ENCODE data around the gene FCN3. TPM values are rescaled to one million over a fixed set of nuclear protein-coding genes. Genes with fewer than 3 reads are reported as not detected.
A peak's percentile ranks its signal among the peaks of the same experiment; 100 is the strongest.

The FCN3 gene
- total and polyA plus RNA-seq, 7 donors, result 3.4 to 34.6 (median 12.9) TPM

DNA sequence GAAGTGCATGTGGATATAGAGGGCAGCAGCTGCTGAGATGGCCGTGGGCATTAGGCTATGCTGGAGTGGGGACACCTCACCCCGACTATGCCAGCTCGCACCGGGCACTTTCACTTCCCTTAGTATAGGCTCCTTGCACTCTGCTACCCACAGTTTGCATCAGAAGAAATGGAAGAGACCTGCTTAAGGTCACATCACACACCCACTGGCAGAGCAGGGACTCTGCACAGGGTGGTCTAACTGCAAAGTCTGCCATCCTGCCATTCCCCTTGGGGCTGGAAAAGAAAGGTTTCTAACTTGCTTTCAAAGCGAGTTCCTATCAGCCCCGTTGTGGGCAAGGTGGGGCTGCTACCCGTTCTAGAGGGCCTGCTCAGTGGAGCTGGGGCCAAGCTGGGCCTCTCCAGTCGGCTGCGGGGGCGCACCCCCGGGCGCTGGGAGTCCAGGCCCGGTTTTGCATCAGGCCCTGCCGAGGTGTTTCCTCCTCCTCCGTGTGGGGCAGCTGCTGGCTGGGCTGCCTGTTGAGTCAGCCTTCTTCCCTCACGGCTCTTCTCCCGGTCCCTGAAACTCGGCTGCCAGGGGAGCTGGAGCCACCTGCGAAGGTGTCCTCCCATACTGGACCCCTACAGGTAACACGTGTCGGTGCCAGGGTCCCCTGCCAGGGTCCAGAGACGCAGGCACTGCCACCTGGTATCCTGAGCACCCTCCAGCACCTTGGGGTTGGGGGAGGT, 32.9 kb downstream of the FCN3 start, which contains the start of gene SYTL1:
Gene SYTL1 (plus strand): TSS at position 498 of the 728 bp plus-strand sequence. CDS start 3,313 bp downstream, outside the sequence.
- TF ChIP-seq, protein P1, sequence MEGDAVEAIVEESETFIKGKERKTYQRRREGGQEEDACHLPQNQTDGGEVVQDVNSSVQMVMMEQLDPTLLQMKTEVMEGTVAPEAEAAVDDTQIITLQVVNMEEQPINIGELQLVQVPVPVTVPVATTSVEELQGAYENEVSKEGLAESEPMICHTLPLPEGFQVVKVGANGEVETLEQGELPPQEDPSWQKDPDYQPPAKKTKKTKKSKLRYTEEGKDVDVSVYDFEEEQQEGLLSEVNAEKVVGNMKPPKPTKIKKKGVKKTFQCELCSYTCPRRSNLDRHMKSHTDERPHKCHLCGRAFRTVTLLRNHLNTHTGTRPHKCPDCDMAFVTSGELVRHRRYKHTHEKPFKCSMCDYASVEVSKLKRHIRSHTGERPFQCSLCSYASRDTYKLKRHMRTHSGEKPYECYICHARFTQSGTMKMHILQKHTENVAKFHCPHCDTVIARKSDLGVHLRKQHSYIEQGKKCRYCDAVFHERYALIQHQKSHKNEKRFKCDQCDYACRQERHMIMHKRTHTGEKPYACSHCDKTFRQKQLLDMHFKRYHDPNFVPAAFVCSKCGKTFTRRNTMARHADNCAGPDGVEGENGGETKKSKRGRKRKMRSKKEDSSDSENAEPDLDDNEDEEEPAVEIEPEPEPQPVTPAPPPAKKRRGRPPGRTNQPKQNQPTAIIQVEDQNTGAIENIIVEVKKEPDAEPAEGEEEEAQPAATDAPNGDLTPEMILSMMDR (IDR thresholded peaks at IDR 0.05), result no peak
- intact Hi-C loops (cut with DNase I), result loop anchor here in 1 of 2 donors (10.0 kb wide), 1 partner anchor 1667 kb away; no protein-coding TSS in a partner anchor
- H3K9me3 ChIP-seq, result no peaks in the 10 kb centered on the region
- H3K4me1 ChIP-seq, result no peaks in the 10 kb centered on the region
- peaks cover 0 to 3% (median 0%) of the 10 kb centered on the region in 3 donors for H3K27me3 ChIP-seq (ENCODE audit: insufficient read depth in 3 of 3, low read length in 2 of 3)
- peaks cover 0 to 6% of the 10 kb centered on the region in 2 donors for H3K36me3 ChIP-seq (ENCODE audit: insufficient read depth in 1 of 2, low read depth in 1 of 2)
- WGBS, 3 donors, result 40 to 45% (median 41%) methylated on average over 21 to 22 of the region's 22 CpGs
- DNase-seq, result no peak
- peak within 1 kb of the TSS; percentile 4 for H3K4me3 ChIP-seq
- ATAC-seq, result peak in 2 of 4 donors; percentile 23 to 32
- no peak within 1 kb of the TSS for H3K27ac ChIP-seq

DNA sequence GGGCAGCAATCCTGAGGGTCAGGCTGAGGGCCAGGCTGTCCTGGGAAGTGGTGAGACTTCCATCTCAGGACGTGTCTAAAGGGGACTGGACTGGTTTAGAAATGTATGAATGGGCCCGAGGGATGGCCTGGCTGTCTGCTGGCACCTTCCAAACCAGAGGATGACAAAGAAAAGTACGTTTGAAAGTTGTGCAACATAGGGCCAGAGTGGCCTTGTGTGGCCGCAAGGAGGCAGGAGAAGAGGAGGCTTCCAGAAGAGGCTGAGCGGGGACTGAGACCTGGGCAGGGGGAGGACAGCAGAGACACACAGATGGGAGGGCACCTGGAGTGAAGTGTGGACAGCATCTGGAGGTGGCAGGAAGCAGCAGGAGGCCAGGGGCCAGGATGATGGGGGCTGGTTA, 35.4 kb downstream of the FCN3 start:
- H3K27ac ChIP-seq, result no peak overlapping the region
- no peak for ATAC-seq
- no peaks in the 10 kb centered on the region for H3K4me1 ChIP-seq
- intact Hi-C loops (cut with DNase I), result no loop called here
- 62 to 65% (median 63%) methylated on average over 5 of the region's 5 CpGs for WGBS, 3 donors
- no peak overlapping the region for H3K4me3 ChIP-seq
- H3K9me3 ChIP-seq, result no peaks in the 10 kb centered on the region
- no peaks in the 10 kb centered on the region for H3K27me3 ChIP-seq (ENCODE audit: insufficient read depth in 3 of 3, low read length in 2 of 3)
- DNase-seq, result no peak
- H3K36me3 ChIP-seq (ENCODE audit: insufficient read depth in 1 of 2, low read depth in 1 of 2), result peaks cover 6 to 31% of the 10 kb centered on the region in 2 donors
- TF ChIP-seq, protein P1 (IDR thresholded peaks at IDR 0.05), result no peak

DNA sequence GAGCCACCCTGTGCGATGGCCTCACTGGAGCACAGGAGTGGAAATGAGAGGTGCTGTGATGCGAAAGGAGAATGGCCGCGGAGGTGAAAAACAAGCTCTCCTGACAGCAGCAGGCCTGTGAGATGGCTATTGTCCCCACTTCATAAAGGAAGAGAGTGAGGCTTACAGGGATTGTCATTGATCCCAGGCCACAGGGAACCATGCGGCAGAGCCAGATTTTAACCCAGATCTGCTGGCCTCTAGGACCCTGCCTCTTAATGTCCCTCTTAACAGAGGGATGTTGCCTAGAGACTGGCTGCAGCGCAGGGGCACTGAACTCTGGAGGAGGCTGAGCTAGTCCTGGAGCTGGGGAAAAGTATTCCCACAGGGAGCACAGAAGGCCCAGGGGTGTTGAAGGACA, 35.9 kb downstream of the FCN3 start:
- Histone ChIP-seq H3K4me3 (no peak overlapping the region), H3K27ac (no peak overlapping the region), H3K4me1 (no peaks in the 10 kb centered on the region), H3K9me3 (no peaks in the 10 kb centered on the region), H3K36me3 (ENCODE audit: insufficient read depth in 1 of 2, low read depth in 1 of 2) (peaks cover 6 to 36% of the 10 kb centered on the region in 2 donors), H3K27me3 (ENCODE audit: insufficient read depth in 3 of 3, low read length in 2 of 3) (no peaks in the 10 kb centered on the region)
- WGBS, 3 donors, result 90 to 92% (median 92%) methylated on average over 6 of the region's 6 CpGs
- intact Hi-C loops (cut with DNase I), result no loop called here
- TF ChIP-seq, protein P1 (IDR thresholded peaks at IDR 0.05), result no peak
- no peak for DNase-seq
- no peak for ATAC-seq

DNA sequence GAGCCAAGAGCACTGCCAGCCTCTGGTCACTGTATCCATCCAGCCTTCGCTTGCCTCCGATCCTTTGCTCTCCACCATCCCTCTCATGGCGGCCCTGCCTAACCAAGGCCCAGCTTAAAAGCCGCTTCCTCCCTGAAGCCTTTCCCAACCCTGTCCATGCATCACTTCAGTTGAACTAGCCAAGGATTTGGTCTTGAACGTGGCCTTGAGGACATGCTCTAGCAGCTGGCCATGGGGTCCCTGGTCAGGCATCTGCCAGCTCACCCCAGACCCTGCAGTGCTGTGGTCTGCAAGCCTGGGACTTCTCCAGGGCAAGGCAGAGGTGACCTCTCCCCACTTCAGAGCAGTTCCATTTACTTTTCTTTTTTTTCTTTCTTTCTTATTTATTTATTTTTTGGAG, 37.9 kb downstream of the FCN3 start:
- ATAC-seq, result no peak
- no peak for DNase-seq
- TF ChIP-seq, protein P1 (IDR thresholded peaks at IDR 0.05), result no peak
- Histone ChIP-seq H3K36me3 (ENCODE audit: insufficient read depth in 1 of 2, low read depth in 1 of 2) (peaks cover 6 to 54% of the 10 kb centered on the region in 2 donors), H3K4me3 (no peak overlapping the region), H3K4me1 (no peaks in the 10 kb centered on the region), H3K27me3 (ENCODE audit: insufficient read depth in 3 of 3, low read length in 2 of 3) (no peaks in the 10 kb centered on the region), H3K9me3 (no peaks in the 10 kb centered on the region), H3K27ac (no peak overlapping the region)
- intact Hi-C loops (cut with DNase I), result no loop called here
- 87 to 92% (median 89%) methylated on average over 5 of the region's 5 CpGs for WGBS, 3 donors
